Thymus (tissue), 11 donors: ENCODE results near the gene HAVCR2. TPM values are rescaled to one million over a fixed set of nuclear protein-coding genes. Genes with fewer than 3 reads are reported as not detected.
"Not testable (repeated sequence)": the region's sequence is repeated elsewhere in the genome, so short reads cannot be mapped to it uniquely, and the experiment has no call there.

Experiments used
- DNase-seq, 9 donors: peaks; one replicate each; pipeline ENCODE4 v3.0.0-alpha.2; 2013; ENCODE audit warnings: low spot score in 9 of 9, low read depth in 6 of 9, missing footprints in 1 of 9
- H3K27ac ChIP-seq, 2 donors: one replicate each; pipeline ENCODE4 v1.5.1; 2013; ENCODE audit warnings: control low read depth in 1 of 2, low read depth in 1 of 2, low read length in 1 of 2, mild to moderate bottlenecking in 1 of 2, moderate library complexity in 1 of 2
- H3K27me3 ChIP-seq, 2 donors: one replicate each; pipeline ENCODE4 v1.5.1; 2013; ENCODE audit warnings: low read length in 1 of 2; ENCODE audit not compliant: control insufficient read depth in 2 of 2, insufficient read depth in 1 of 2
- H3K36me3 ChIP-seq, 2 donors: one replicate each; pipeline ENCODE4 v1.5.1; 2013; ENCODE audit warnings: low read length in 1 of 2, mild to moderate bottlenecking in 1 of 2, moderate library complexity in 1 of 2; ENCODE audit not compliant: control insufficient read depth in 2 of 2, insufficient read depth in 2 of 2
- H3K4me1 ChIP-seq, 2 donors: one replicate each; pipeline ENCODE4 v1.5.1; 2013; ENCODE audit warnings: low read length in 2 of 2; ENCODE audit not compliant: control insufficient read depth in 2 of 2, insufficient read depth in 2 of 2
- H3K4me3 ChIP-seq, 2 donors: one replicate each; pipeline ENCODE4 v1.5.1; 2013; ENCODE audit warnings: low read length in 2 of 2, control low read depth in 1 of 2, mild to moderate bottlenecking in 1 of 2
- H3K9me3 ChIP-seq, 2 donors: one replicate each; pipeline ENCODE4 v1.5.1; 2013; ENCODE audit warnings: low read length in 1 of 2, mild to moderate bottlenecking in 1 of 2; ENCODE audit not compliant: control insufficient read depth in 2 of 2, insufficient read depth in 1 of 2
- WGBS: extraction: QIAGEN DNeasy Blood & Tissue Kit; methylation state at CpG from one replicate; pipeline ENCODE4 v1.1.7; 2013; 5-methylcytosine and 5-hydroxymethylcytosine counted together
- polyA plus RNA-seq: library from polyadenylated mRNA; stranded (reverse); fragments of 200-250 nt; gene quantifications from one replicate; pipeline ENCODE4 v1.2.3, GENCODE V29; 2013
- total RNA-seq: library from RNA; stranded (reverse); fragments of 120-200 nt; gene quantifications from one replicate; pipeline ENCODE4 v1.2.4, GENCODE V29; 2013
- donor health status: healthy.

HAVCR2 gene
- total and polyA plus RNA-seq, 2 donors, result 14.5 to 21.5 TPM

DNA sequence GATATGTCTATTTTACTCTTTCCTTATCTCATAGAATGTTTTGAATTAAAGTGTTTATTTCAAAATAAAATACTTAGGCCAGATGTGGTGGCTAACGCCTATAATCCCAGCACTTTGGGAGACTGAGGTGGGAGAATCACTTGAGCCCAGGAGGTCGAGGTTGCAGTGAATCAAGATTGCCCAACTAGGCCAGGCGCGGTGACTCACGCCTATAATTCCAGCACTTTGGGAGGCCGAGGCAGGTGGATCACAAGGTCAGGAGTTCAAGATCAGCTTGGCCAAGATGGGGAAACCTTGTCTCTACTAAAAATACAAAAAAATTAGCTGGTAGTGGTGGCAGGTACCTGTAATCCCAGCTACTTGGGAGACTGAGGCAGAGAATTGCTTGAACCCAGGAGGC is 52.0 kb downstream of the HAVCR2 start:
- not testable (repeated sequence) for H3K27me3 ChIP-seq, H3K9me3 ChIP-seq, H3K4me1 ChIP-seq, H3K27ac ChIP-seq, H3K36me3 ChIP-seq, DNase-seq, H3K4me3 ChIP-seq
- 95% methylated on average over 6 of the region's 6 CpGs for WGBS

- WGBS, result 83% methylated on average over 7 of the region's 7 CpGs
- Histone ChIP-seq H3K36me3 (no peaks in the 10 kb centered on the region), H3K4me1 (no peaks in the 10 kb centered on the region), H3K4me3 (no peak overlapping the region), H3K27ac (no peak overlapping the region), H3K27me3 (no peaks in the 10 kb centered on the region), H3K9me3 (no peaks in the 10 kb centered on the region)
- no peak for DNase-seq
These were observed 57.1 kb downstream of the HAVCR2 start for GRCh38 chr5:157051604-157052245.

GRCh38 chr5:157050050-157050449 is 58.8 kb downstream of the HAVCR2 start:
- H3K27ac ChIP-seq, result no peak overlapping the region
- 40% methylated on average over 5 of the region's 5 CpGs for WGBS
- H3K27me3 ChIP-seq, result no peaks in the 10 kb centered on the region
- H3K4me3 ChIP-seq, result no peak overlapping the region
- no peaks in the 10 kb centered on the region for H3K4me1 ChIP-seq
- peak in 3 of 9 donors; percentile 8 to 42 (median 9) for DNase-seq
- no peaks in the 10 kb centered on the region for H3K9me3 ChIP-seq
- H3K36me3 ChIP-seq, result no peaks in the 10 kb centered on the region

GRCh38 chr5:157049605-157050004 is 59.2 kb downstream of the HAVCR2 start:
- no peaks in the 10 kb centered on the region for H3K27me3 ChIP-seq
- H3K4me3 ChIP-seq, result no peak overlapping the region
- H3K9me3 ChIP-seq, result no peaks in the 10 kb centered on the region
- H3K4me1 ChIP-seq, result no peaks in the 10 kb centered on the region
- WGBS, result 83% methylated on average over 1 of the region's 1 CpG
- no peaks in the 10 kb centered on the region for H3K36me3 ChIP-seq
- no peak overlapping the region for H3K27ac ChIP-seq
- no peak for DNase-seq

DNA sequence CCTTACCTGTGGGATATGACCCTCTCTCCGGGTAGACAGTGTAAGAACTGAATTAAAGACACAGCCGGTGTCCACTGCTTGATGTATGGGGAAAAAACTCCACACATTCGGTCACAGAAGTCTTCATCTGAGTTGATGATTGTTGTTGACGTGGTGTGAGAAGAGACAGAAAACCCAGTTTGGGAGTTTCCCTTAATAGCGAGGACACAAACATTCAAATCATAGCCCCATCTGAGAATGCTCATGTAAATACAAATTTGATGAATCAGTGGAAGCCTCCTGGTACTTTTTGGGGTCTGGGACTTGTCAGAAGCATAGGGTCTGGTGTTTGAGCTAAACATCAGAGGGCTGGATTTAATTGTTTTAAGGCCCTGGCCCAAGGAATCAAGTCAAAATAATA is 60.9 kb downstream of the HAVCR2 start:
- no peaks in the 10 kb centered on the region for H3K9me3 ChIP-seq
- no peak for DNase-seq
- H3K27ac ChIP-seq, result no peak overlapping the region
- H3K4me3 ChIP-seq, result no peak overlapping the region
- WGBS, result 96% methylated on average over 5 of the region's 5 CpGs
- H3K27me3 ChIP-seq, result no peaks in the 10 kb centered on the region
- no peaks in the 10 kb centered on the region for H3K36me3 ChIP-seq
- H3K4me1 ChIP-seq, result no peaks in the 10 kb centered on the region

GRCh38 chr5:157047016-157047415 is 61.8 kb downstream of the HAVCR2 start:
- not testable (repeated sequence) for DNase-seq, H3K36me3 ChIP-seq

GRCh38 chr5:157046041-157046440 is 62.8 kb downstream of the HAVCR2 start:
- DNase-seq, result no peak
- WGBS, result 97% methylated on average over 3 of the region's 3 CpGs
- Histone ChIP-seq H3K27ac (no peak overlapping the region), H3K4me1 (no peaks in the 10 kb centered on the region), H3K4me3 (no peak overlapping the region), H3K27me3 (no peaks in the 10 kb centered on the region), H3K9me3 (no peaks in the 10 kb centered on the region), H3K36me3 (no peaks in the 10 kb centered on the region)

More at GRCh38 chr5:157047016-157047415, 61.8 kb downstream of the HAVCR2 start:
- 94% methylated on average over 4 of the region's 4 CpGs for WGBS
- not testable (repeated sequence) for H3K27ac ChIP-seq, H3K4me1 ChIP-seq, H3K27me3 ChIP-seq, H3K4me3 ChIP-seq, H3K9me3 ChIP-seq

DNA sequence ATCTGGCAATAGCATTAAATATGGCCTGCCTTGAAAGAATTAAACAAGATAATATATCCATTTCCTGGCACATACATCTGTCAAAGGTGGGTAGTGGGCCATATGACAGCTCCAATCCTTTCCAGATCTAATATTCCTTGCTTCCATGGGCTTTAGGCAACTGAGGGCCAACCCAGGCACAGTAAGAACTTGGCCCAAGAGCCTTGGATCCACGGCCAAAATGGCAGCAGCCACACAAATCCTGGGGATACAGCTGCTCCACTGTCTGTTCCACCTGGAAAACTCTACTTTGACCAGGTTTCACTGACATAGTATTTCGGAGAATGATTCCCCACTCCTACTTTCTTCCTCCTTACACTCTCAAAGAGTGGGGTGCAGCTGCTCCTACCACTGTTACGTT is 63.2 kb downstream of the HAVCR2 start:
- no peaks in the 10 kb centered on the region for H3K27me3 ChIP-seq
- H3K4me1 ChIP-seq, result no peaks in the 10 kb centered on the region
- WGBS, result 74% methylated on average over 3 of the region's 3 CpGs
- no peak overlapping the region for H3K27ac ChIP-seq
- DNase-seq, result no peak
- H3K9me3 ChIP-seq, result no peaks in the 10 kb centered on the region
- H3K36me3 ChIP-seq, result no peaks in the 10 kb centered on the region
- H3K4me3 ChIP-seq, result no peak overlapping the region

DNA sequence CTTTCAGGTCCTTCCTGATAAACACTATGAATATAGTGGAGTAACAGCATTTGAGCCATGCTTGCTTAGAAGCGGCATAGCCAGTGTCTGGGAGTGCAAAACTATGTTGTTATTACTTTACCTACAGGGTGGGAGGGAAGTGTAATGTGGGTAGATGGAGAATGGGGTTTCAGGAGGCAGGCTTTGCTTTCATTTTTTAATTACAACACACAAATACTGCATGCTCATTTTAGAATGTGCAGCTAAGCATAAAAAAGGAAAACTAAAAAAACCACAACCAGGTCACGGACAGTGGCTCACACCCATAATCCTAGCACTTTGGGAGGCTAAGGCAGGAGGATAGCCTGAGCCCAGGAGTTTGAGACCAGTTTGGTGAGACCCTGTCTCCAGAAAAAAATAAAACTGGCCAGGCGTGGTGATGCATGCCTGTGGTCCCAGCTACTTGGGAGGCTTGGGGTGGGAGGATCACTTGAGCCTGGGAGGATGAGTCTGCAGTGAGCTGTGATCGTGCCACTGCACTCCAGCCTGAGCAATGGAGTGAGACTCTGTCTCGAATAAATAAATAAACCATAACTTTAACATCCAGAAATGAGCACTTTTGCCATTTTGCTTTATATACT is 70.2 kb downstream of the HAVCR2 start:
- H3K27ac ChIP-seq, result no peak overlapping the region
- no peak overlapping the region for H3K4me3 ChIP-seq
- no peaks in the 10 kb centered on the region for H3K36me3 ChIP-seq
- WGBS, result 89% methylated on average over 5 of the region's 5 CpGs
- no peaks in the 10 kb centered on the region for H3K27me3 ChIP-seq
- H3K9me3 ChIP-seq, result no peaks in the 10 kb centered on the region
- DNase-seq, result no peak
- H3K4me1 ChIP-seq, result no peaks in the 10 kb centered on the region
